Activated CD4-positive, alpha-beta T cell treated with anti-CD3 and anti-CD28 coated beads for 48 hours (primary cell): ENCODE measurements around the gene RFC2.
A peak's percentile ranks its signal among the peaks of the same experiment; 100 is the strongest.

Source experiments
- DNase-seq: peaks from one replicate; pipeline ENCODE4 v3.0.0-alpha.2; 2020

Gene RFC2

GRCh38 chr7:74254129-74254857, at the start of gene RFC2:
RFC2 (minus strand) TSS chr7:74254399; CDS start chr7:74254383, 16 bp downstream.
- peak; percentile 98 for DNase-seq

GRCh38 chr7:74302745-74303221, 48.6 kb upstream of the RFC2 start:
- no peak for DNase-seq

DNA sequence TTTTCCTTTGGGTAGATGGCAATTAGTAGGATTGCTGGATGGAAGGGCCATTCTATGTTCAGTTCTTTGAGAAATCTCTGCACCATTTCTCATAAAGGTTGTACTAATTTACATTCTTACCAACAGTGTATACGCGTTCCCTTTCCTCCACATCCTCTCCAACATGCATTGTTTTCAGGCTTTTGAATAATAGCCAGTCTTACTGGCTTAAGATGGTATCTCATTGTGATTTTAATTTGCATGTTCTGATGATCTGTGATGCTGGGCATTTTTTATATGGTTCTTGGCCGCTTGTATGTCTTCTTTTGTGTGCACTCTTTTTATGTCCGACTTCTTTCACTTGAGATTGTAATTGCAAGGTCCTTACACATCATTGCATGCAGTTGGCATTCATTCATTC, 46.7 kb upstream of the RFC2 start:
- no peak for DNase-seq

DNA sequence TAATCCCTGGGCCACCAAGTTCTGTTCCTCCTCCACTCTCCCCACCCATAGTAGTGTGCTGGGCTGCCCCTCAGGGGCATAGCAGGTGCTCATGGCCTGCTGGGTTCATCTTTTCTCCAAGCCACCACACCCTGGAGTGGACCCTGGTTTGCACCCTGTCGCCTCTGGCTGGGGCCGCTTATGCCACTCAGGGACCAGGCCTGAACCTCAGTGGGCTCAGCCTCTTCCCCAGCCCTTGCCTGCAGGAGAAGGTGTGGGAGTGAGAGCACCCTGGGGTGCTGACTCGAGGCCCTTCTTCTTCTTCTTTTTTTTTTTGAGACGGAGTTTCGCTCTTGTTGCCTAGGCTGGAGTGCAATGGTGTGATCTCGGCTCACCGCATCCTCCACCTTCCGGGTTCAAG, 45.2 kb upstream of the RFC2 start:
- no peak for DNase-seq

- DNase-seq = no peak
Measured at GRCh38 chr7:74297516-74298233, 43.5 kb upstream of the RFC2 start.

- no peak for DNase-seq
Measured at GRCh38 chr7:74294191-74294998, 40.2 kb upstream of the RFC2 start.

GRCh38 chr7:74293577-74293908, 39.3 kb upstream of the RFC2 start:
- no peak for DNase-seq

- no peak for DNase-seq
Measured at GRCh38 chr7:74292757-74293576, 38.8 kb upstream of the RFC2 start.

GRCh38 chr7:74291535-74291934, 37.3 kb upstream of the RFC2 start:
- no peak for DNase-seq

- no peak for DNase-seq
Measured at GRCh38 chr7:74290981-74291441, 36.8 kb upstream of the RFC2 start.

DNA sequence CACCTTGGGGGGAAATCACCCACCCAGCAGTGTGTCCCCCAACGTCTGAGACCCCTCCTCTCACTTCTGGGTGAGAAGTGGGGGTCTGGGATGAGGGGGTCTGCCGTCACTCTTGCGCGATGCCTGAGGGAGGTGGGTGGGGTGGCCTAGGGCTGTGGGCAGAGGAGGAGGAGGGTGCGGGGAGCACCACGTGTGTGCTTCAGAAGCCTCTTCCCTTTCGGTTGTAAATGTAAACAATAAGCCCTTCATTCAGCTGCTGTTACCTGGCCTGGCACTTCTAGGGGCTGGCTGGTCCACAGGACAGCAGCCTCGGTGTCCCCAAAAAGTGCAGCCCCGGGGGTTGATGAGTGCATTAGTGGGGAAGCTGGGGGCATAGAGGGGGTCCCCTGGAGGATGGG, 36.4 kb upstream of the RFC2 start:
- DNase-seq = no peak

GRCh38 chr7:74289659-74290552, 35.7 kb upstream of the RFC2 start:
- no peak for DNase-seq

GRCh38 chr7:74289018-74289658, 34.9 kb upstream of the RFC2 start, which contains the start of gene CLIP2:
CLIP2 (plus strand) TSS chr7:74289407; CDS start chr7:74317547, 28,140 bp downstream.
- peak; percentile 80 for DNase-seq

GRCh38 chr7:74288034-74288881, 34.1 kb upstream of the RFC2 start:
- DNase-seq = no peak

- no peak for DNase-seq
Measured at GRCh38 chr7:74287303-74288033, 33.3 kb upstream of the RFC2 start.

- DNase-seq = no peak
Measured at GRCh38 chr7:74286131-74286530, 31.9 kb upstream of the RFC2 start.

DNA sequence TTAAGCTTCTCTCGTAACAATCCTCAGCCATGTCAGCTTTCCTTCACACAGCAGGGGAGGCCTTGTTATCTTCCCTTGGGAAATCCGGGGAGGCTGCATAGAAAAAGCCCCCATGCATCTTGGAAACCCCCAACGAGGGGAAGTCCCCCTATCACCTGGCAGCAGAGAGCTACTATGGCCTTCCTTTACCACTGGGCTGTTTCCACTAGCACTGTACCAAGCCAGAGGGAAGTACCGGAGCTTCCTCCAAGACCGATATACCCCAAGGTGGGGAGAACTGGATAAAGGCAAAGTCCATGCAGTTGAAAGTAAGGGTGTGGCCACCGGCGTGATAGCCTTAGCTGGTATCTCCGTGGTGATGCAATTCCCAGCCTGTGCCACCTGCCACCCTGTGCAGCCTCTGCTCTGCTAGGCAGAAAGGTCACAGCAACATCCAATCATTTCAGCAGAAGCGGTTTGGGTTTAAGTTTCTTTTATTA, 30.6 kb upstream of the RFC2 start:
- no peak for DNase-seq

- DNase-seq = no peak
Measured at GRCh38 chr7:74283858-74284447, 29.8 kb upstream of the RFC2 start.
